Osteocyte (in vitro differentiated cells): ENCODE measurements around the gene ARPC1B. TPM values are rescaled to one million over a fixed set of nuclear protein-coding genes. Genes with fewer than 3 reads are reported as not detected.
"Not testable (repeated sequence)": the region's sequence is repeated elsewhere in the genome, so short reads cannot be mapped to it uniquely, and the experiment has no call there.

Experiments
- DNase-seq: peaks from one replicate; pipeline ENCODE4 v3.0.0; 2021; ENCODE audit warnings: mixed read lengths; ENCODE audit not compliant: unreplicated experiment; ENCODE audit errors: extremely low spot score
- H3K27ac Mint-ChIP-seq: one replicate; pipeline ENCODE4 v1.8.0; 2021; ENCODE audit warnings: mild to moderate bottlenecking, mixed read lengths; ENCODE audit not compliant: unreplicated experiment
- H3K27me3 Mint-ChIP-seq: one replicate; pipeline ENCODE4 v1.8.0; 2021; ENCODE audit warnings: mixed read lengths; ENCODE audit not compliant: unreplicated experiment
- H3K36me3 Mint-ChIP-seq: one replicate; pipeline ENCODE4 v1.8.0; 2021; ENCODE audit warnings: mixed read lengths; ENCODE audit not compliant: unreplicated experiment
- H3K4me1 Mint-ChIP-seq: one replicate; pipeline ENCODE4 v1.8.0; 2021; ENCODE audit warnings: mixed read lengths; ENCODE audit not compliant: unreplicated experiment
- H3K4me3 Mint-ChIP-seq: one replicate; pipeline ENCODE4 v1.8.0; 2021; ENCODE audit warnings: mild to moderate bottlenecking, moderate library complexity, mixed read lengths; ENCODE audit not compliant: unreplicated experiment
- H3K9me3 Mint-ChIP-seq: one replicate; pipeline ENCODE4 v1.8.0; 2021; ENCODE audit warnings: mixed read lengths; ENCODE audit not compliant: unreplicated experiment
- CTCF ChIP-seq: fragments of 200-600 bp; sonication (generic); IDR thresholded peaks from 2 replicates; pipeline ENCODE4 v1.5.0; 2021; ENCODE audit warnings: antibody characterized with exemption, mild to moderate bottlenecking, moderate library complexity
- total RNA-seq: library from RNA; stranded (reverse); gene quantifications from 2 replicates; pipeline ENCODE4 v1.2.1, GENCODE V29; 2021

ARPC1B gene
- total RNA-seq, 1 donor from 2014 or later, result 76.1 TPM

- no peak overlapping the region for H3K27ac Mint-ChIP-seq
- H3K4me1 Mint-ChIP-seq, result no peaks in the 10 kb centered on the region
- no peak for TF ChIP-seq CTCF
- H3K9me3 Mint-ChIP-seq, result no peaks in the 10 kb centered on the region
- DNase-seq, result no peak
- H3K27me3 Mint-ChIP-seq, result no peaks in the 10 kb centered on the region
- no peak overlapping the region for H3K4me3 Mint-ChIP-seq
- peaks cover 13% of the 10 kb centered on the region for H3K36me3 Mint-ChIP-seq
Measured at GRCh38 chr7:99424932-99425730, 50.6 kb downstream of the ARPC1B start.

GRCh38 chr7:99428972-99429566, 54.5 kb downstream of the ARPC1B start:
- Mint-ChIP-seq H3K9me3 (no peaks in the 10 kb centered on the region), H3K36me3 (peaks cover 17% of the 10 kb centered on the region), H3K27me3 (no peaks in the 10 kb centered on the region), H3K4me1 (no peaks in the 10 kb centered on the region), H3K4me3 (no peak overlapping the region), H3K27ac (no peak overlapping the region)
- TF ChIP-seq CTCF, result no peak
- no peak for DNase-seq

GRCh38 chr7:99429756-99430155, 55.2 kb downstream of the ARPC1B start:
- no peak for DNase-seq
- H3K27ac Mint-ChIP-seq, result no peak overlapping the region
- no peak overlapping the region for H3K4me3 Mint-ChIP-seq
- H3K4me1 Mint-ChIP-seq, result no peaks in the 10 kb centered on the region
- no peaks in the 10 kb centered on the region for H3K27me3 Mint-ChIP-seq
- peaks cover 21% of the 10 kb centered on the region for H3K36me3 Mint-ChIP-seq
- TF ChIP-seq CTCF, result no peak
- H3K9me3 Mint-ChIP-seq, result no peaks in the 10 kb centered on the region

GRCh38 chr7:99431756-99432540, 57.4 kb downstream of the ARPC1B start:
- peaks cover 22% of the 10 kb centered on the region for H3K36me3 Mint-ChIP-seq
- not testable (repeated sequence) for H3K9me3 Mint-ChIP-seq, H3K4me3 Mint-ChIP-seq, DNase-seq, H3K27ac Mint-ChIP-seq, H3K27me3 Mint-ChIP-seq, H3K4me1 Mint-ChIP-seq

GRCh38 chr7:99433158-99433557, 58.6 kb downstream of the ARPC1B start:
- no peaks in the 10 kb centered on the region for H3K9me3 Mint-ChIP-seq
- TF ChIP-seq CTCF, result no peak
- no peaks in the 10 kb centered on the region for H3K27me3 Mint-ChIP-seq
- H3K36me3 Mint-ChIP-seq, result peaks cover 19% of the 10 kb centered on the region
- no peak overlapping the region for H3K4me3 Mint-ChIP-seq
- no peak for DNase-seq
- H3K4me1 Mint-ChIP-seq, result peaks cover 2% of the 10 kb centered on the region
- no peak overlapping the region for H3K27ac Mint-ChIP-seq
